GM20431 (cell line): ENCODE results near the gene AGPAT1.
"Not testable (repeated sequence)": the region's sequence is repeated elsewhere in the genome, so short reads cannot be mapped to it uniquely, and the experiment has no call there.

Experiments
- in situ Hi-C: fragments of 300-500 bp; cut with MseI, MboI; formaldehyde crosslinking; loops from one replicate; pipeline ENCODE4 v1.15.0; 2020; ENCODE audit warnings: low sequenced_read_pairs; ENCODE audit not compliant: unreplicated experiment

AGPAT1 gene

GRCh38 chr6:32200711-32201475 lies 25.0 kb upstream of the AGPAT1 start:
- in situ Hi-C loops = no loop called here

DNA sequence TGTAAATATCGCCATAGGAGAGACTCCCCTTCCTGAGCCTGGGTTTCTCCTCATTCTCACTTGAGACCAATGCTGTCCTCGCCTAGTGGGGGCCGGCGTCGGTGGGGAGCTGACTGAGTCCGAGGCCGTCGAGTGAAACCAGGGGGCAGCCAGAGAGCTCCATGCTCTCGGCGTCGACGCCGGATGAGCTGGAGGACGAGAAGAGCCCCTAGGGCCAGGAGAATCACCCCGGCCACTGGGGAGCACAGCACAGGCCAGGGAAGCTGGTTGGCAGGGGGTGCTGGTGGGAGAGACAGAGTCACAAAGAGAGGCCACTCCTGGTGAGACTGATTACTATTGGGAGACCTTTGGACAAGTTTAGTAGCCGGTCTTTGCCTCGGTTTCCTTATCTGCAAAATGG lies 23.0 kb upstream of the AGPAT1 start:
- in situ Hi-C loops = no loop called here

DNA sequence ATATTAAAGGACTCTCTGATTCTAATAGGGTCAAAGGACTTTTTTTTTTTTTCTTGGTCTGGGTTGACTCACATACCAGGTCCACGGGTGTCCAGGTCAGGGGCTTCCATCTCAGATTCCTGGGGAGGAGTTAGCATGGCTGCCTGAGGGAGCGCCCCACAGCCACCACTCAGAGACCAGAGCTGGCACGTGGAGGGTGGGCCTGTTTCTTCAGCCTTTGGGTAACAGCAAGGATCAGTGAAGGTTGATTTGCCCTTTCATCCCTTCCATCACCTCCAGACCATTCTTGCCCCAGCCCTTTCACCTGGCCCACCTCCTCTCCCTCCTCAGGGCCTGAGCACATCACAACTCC lies 22.4 kb upstream of the AGPAT1 start:
- in situ Hi-C loops = no loop called here

DNA sequence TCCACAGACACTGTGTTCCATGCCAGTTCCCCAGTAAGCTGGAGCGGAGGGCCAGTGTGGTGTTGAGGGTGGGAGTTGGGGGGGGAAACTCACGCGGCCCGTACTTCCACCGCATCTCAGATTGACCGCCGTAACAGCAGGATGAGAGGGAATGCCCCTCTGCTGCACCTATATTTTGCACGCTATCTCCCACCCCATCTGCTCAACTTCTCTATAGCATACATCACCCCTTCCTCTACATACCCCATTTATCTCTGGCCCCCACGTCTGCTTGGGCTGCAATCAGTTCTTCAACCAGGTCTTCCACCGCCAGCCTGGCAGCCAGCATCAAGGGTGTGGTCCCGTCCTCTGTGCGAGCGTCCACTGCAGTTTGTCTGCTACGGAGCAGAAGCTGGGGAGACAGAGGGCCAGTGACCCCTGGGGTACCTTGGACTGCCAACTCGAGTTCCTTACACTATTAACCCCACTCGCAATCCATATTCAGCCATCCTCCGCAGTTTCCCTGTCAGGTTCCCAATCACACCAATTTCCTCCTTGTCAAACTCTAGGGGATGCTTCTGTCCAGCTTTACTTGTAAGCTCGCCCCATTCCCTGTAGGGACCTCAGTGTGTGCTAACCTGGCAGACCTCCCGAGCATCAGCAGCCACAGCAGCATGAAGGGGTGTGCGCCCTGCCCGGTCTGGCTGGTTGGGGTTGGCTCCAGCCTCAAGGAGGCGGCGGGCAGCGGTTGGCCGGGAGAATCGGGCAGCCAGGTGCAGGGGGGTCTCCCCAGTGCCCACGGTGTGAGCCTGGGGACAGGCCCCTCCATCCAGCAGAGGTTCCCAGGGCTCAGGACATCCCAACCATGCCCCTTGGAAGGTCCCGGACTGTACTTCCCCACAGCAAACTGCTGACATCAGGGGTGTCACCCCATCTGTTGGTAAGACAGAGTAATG lies 21.1 kb upstream of the AGPAT1 start:
- in situ Hi-C loops = no loop called here

DNA sequence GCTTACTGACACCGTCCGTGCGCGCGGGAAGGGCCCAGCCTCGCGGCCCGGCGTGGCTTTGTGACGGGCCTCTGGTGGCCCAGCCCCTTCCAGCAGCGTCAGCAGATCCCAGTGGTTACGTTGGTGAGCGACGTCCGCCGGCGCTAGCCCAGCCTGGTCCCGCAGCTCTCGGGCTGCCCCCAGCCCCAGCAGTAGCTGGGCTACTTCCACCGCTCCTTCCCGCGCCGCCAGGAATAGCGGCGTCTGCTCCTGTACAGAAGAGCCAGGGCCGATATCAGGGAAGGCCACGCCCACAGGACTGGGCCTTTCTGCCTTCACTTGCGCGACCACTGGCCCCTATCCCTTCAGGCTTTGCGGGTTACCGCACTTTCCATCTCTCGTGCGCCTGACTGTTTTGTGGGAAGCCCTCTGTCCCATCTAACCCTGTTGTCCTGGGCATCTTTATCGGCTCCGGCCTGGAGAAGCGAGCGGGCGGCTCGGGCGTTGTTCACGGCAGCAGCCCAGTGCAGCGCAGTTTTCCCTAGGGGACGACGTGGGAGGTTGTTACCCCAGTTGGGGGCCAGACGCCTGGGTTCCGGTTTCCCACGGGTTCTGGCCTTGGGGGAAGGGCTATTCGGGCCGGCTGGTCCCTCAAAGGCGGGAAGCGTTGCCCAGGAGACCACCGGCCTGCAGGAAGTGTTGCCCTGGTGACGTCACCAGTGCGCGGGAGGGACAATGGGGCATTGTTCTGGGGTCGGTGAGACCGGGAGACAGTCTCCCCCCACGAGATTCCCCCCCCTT lies 20.2 kb upstream of the AGPAT1 start:
- in situ Hi-C loops = no loop called here

DNA sequence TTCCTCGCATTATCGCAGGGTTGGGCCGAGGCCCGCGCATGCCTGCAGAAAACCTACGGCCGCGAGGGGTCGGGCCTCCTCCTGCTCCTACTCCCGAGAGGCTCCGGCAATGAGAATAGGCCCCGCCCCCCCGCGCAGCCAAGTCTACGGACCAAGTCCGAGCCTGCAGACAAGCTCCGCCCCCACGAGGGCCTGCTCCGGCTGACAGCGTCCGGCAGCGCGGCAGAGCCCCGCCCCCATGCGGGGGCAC lies 19.7 kb upstream of the AGPAT1 start:
- in situ Hi-C loops = no loop called here

DNA sequence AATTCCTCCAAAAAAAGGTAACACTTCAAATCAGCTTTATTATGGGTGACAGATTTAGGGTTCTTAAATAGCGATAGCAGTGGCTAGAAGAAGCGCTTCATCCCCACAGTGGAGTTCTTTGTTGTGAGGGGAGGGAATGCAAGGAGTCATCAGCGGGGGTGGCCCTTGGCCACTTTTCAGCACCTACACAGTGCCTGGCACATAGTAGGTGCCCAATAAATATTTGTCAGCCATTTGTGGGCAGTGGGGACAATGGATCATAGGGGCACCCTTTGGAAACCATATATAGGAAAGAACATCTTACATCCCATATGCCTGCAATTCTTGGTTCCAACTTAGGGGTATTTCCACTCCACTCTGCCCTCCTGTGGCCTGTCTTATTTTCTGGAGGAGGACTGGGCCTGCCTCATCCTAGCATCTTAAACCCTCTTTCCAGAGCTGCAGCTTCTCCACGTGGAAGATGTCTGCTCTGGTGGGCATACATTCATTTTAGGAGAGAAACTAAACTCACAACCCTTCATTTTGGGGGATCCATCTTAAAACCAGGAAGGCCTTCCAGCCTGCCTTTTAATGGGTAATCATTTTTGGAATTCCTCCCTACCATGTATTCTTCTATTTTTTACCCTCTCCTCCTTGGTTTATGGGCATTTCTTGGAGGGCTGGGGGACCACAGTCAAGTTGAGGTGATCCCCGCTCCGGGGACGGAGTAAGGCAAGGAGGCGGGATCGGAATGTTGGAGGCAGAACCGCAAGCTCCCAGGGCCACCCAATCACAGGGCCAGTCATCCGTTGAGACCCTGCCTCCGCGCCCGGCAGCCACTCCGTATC lies 19.2 kb upstream of the AGPAT1 start:
- in situ Hi-C loops = no loop called here

GRCh38 chr6:32194388-32194787 lies 18.5 kb upstream of the AGPAT1 start:
- in situ Hi-C loops = no loop called here

DNA sequence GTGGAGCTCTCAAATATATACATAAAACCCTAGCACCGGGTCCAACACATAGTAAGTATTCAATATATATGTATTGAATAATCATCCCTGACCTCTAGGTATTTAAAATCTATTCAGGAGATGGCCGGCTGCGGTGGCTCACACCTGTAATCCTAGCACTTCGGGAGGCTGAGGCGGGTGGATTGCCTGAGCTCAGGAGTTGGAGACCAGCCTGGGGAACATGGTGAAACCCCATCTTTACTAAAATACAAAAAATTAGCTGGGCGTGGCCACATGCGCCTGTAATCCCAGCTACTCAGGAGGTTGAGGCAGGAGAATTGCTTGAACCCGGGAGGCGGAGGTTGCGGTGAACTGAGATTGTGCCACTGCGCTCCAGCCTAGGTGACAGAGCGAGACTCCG lies 17.2 kb upstream of the AGPAT1 start:
- in situ Hi-C loops = not testable (repeated sequence)

- in situ Hi-C loops = no loop called here
These were observed 16.7 kb upstream of the AGPAT1 start, which contains the start of gene GPSM3 for GRCh38 chr6:32192608-32193039. Gene GPSM3, minus strand, starts transcription at chr6:32192643. Its CDS starts 130 bp downstream, at chr6:32192513.

DNA sequence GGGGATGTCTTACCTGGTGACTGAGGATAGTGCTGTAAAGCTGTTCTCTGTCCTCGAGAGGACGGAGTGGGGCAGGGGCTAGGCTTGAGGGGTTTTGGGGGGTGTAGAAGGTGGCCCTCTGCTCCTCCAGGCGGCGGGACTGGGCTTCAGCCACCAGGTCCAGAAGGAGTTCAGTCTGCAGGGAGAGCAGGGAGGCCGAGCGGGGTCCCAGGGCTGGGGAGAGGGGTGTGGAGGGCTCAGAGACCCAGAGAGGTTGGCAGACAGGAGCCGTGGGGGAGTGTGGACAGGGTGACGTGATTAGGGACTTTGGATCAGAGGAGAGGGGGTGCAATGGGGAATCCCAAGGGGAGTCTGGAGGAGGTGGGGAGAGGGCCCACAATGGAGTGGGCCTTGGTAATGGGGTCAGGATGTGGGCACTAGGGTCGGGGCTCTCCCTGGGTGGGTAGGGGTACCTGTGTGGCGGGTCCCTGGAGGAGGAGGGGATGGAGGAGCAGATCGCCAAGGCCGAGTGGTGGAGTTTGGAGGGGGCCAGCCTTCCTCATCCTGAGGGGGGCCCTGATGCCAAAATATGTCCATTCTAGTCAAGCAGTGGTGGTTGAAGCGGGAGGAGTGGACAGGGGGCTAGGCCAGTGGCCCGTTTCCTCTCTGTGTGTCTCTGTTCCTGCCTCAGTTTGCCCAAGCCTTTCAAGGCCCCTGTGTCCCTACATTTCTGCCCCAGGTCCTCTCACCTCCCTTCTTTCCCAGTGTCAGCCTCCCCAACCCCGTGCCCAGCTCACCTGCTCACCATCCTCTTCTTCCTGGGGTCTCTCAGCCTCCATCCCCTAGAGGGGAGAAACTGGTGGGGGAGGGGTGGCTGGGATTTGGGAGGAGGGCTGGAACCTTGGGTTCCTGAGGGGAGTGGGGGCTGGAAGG lies 16.1 kb upstream of the AGPAT1 start:
- in situ Hi-C loops = no loop called here

GRCh38 chr6:32190911-32191677 lies 15.2 kb upstream of the AGPAT1 start:
- in situ Hi-C loops = no loop called here

DNA sequence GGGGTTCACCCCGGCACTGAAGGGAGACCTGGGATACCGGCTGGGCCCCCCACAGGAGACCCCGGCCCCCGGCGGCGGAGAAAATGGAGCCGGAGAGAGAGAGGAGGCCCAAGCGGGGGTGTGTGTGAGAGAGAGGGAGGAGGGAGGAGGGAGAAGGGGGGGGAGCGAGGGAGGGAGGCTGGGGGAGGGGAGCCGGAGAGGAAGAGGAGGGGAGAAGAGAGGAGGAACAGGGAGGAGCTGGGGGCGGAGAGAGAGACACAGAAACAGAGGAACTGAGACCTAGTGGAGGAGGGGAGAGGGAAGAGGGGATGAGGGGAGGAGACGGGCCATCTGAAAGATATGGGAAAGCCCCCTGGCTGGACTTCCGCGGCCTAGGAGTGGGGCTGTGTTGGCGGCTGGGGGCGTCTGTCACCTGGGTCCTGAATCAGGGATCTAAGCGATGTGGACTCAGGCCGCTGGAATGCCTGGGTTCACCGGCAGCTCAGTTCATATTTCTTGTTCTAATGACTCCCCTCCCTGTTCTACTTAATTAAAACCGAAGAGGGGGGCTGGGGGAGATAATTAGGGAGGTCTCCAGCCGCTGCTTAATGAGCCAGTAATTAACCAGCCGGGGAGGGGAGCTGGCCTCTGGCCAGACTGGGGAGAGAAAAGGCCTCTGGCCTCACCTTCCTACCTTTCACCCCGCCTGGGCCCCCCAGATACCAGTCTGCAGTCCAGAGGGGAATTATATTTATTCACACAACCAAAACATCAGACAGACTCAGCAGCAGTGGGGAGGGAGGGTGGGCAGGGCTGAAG lies 14.4 kb upstream of the AGPAT1 start, which contains the start of gene PBX2:
TSS of gene PBX2 (minus strand) at position 149 of the 798 bp plus-strand sequence. CDS start 287 bp downstream, outside the sequence.
- in situ Hi-C loops = no loop called here

DNA sequence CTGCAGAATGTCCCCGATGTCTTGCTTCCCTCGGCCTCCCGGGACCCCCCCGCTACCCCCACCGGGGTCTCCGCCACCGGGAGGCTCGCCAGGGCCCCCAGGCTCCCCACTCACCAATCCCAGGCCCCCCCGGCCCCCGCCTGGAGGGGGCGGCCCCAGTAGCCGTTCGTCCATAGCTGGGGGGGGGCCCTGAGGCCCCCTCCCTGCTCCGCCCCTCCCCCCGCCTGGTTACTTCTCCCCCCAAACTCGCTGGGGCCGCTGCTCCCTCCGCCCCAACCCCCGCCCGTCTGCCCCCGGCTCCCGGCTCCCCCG lies 13.8 kb upstream of the AGPAT1 start:
- in situ Hi-C loops = no loop called here

- in situ Hi-C loops = no loop called here
These were observed 13.3 kb upstream of the AGPAT1 start for GRCh38 chr6:32189069-32189741.

GRCh38 chr6:32188381-32189068 lies 12.6 kb upstream of the AGPAT1 start:
- in situ Hi-C loops = no loop called here
